ENCODE measurements around the gene IRF4. TPM values are rescaled to one million over a fixed set of nuclear protein-coding genes. Genes with fewer than 3 reads are reported as not detected.

The IRF4 gene
- total and polyA plus RNA-seq, 2 donors (not counting 3 experiments of a cell fraction or from before 2014, with no cell fraction given): not detected

DNA sequence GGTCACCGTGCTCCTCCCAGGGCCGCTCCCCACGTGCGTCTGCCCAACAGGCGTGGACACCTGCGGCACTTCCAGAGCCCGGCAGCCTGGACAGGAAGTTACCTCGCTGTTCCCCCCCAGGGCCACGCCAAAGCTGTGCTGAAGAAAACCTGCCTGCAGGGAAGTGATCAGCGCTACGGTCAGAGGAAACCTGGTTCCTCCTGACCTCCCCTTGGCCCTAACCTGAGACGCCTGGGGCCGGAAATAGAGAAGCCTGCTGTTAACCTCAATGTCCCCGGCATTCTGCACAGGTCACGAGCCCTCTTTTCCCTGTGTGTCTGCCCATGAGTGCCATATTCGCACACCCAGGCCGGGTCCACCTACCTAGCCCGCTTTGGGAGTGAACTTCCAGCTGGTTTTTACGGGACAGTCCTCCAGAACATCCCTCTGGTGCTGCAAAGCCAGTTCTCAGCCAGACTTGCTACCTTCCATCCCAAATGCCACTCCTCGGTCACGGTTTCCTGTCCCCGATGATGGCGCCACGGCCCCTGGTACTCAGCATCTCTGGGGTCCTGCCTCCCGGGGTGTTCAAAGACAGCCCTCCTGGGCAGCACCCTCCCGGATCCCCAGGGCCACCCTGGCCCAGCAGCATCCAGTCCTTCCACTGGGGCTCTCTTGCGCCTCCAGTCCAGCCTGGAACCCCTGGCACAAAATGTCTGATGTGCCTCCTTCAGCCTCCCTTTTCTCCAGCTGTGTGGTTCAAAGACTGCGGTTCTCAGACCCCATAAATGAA, 12.0 kb upstream of the IRF4 start:
- dilution Hi-C loops (cut with MboI; ENCODE audit: extremely low pct_ligation_motif_present, low sequenced_read_pairs) (no loop called here), intact Hi-C loops (cut with micrococcal nuclease) (no loop called here)
- BruUV-seq (replicated peaks): no TSS peak
- H4K20me1 ChIP-seq (replicated peaks; ENCODE audit: control insufficient read depth, extremely low read depth, insufficient read depth, low read length): no peaks in the 10 kb centered on the region
- H3K4me1 ChIP-seq (ENCODE audit: control insufficient read depth, extremely low read depth, insufficient read depth, low read length): no peaks in the 10 kb centered on the region
- no peak overlapping the region for H3K9ac ChIP-seq (replicated peaks; ENCODE audit: extremely low read depth, insufficient read depth, low read length)
- H2AFZ ChIP-seq (ENCODE audit: low read depth, low read length): no peak overlapping the region
- H3K36me3 ChIP-seq (ENCODE audit: control insufficient read depth in 2 of 2, extremely low read depth in 1 of 2, insufficient read depth in 2 of 2, low read length in 2 of 2): no peaks in the 10 kb centered on the region
- no peak overlapping the region for H3K27ac ChIP-seq (ENCODE audit: insufficient read depth, low read depth, low read length)
- no peaks in the 10 kb centered on the region for H3K79me2 ChIP-seq (ENCODE audit: control insufficient read depth, insufficient read depth, low read length)
- peaks cover 0 to 2% of the 10 kb centered on the region in 2 experiments for H3K27me3 ChIP-seq (ENCODE audit: control insufficient read depth in 2 of 2, insufficient read depth in 2 of 2, low read length in 2 of 2)
- ChIA-PET CTCF (no interaction called here), POLR2A (no interaction called here)
- TF ChIP-seq FOS (IDR thresholded peaks at IDR 0.05; ENCODE audit: borderline replicate concordance, insufficient read depth, low read length) (no peak), POLR2AphosphoS5 (IDR thresholded peaks at IDR 0.05; ENCODE audit: insufficient read depth, low read depth, low read length) (no peak), MYC (IDR thresholded peaks at IDR 0.05; ENCODE audit: low read depth, low read length) (no peak), GATA2 (IDR thresholded peaks at IDR 0.05; ENCODE audit: insufficient read depth, insufficient read length, low read depth, low read length) (no peak), POLR2A (IDR thresholded peaks at IDR 0.05; ENCODE audit: low read depth, low read length) (no peak), JUN (IDR thresholded peaks at IDR 0.05; ENCODE audit: borderline replicate concordance, insufficient read depth, insufficient read length, low read depth) (no peak), EZH2 (IDR thresholded peaks at IDR 0.05; ENCODE audit: borderline replicate concordance, low read depth, low read length, severe bottlenecking) (no peak)
- TF ChIP-seq, protein P1, sequence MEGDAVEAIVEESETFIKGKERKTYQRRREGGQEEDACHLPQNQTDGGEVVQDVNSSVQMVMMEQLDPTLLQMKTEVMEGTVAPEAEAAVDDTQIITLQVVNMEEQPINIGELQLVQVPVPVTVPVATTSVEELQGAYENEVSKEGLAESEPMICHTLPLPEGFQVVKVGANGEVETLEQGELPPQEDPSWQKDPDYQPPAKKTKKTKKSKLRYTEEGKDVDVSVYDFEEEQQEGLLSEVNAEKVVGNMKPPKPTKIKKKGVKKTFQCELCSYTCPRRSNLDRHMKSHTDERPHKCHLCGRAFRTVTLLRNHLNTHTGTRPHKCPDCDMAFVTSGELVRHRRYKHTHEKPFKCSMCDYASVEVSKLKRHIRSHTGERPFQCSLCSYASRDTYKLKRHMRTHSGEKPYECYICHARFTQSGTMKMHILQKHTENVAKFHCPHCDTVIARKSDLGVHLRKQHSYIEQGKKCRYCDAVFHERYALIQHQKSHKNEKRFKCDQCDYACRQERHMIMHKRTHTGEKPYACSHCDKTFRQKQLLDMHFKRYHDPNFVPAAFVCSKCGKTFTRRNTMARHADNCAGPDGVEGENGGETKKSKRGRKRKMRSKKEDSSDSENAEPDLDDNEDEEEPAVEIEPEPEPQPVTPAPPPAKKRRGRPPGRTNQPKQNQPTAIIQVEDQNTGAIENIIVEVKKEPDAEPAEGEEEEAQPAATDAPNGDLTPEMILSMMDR (IDR thresholded peaks at IDR 0.05; ENCODE audit: extremely low read depth in 1 of 2, insufficient read depth in 1 of 2, low read depth in 1 of 2, low read length in 2 of 2): no peak
- TF ChIP-seq, protein P2, sequence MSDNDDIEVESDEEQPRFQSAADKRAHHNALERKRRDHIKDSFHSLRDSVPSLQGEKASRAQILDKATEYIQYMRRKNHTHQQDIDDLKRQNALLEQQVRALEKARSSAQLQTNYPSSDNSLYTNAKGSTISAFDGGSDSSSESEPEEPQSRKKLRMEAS (IDR thresholded peaks at IDR 0.05; ENCODE audit: insufficient read depth, insufficient read length): no peak
- no peak for DNase-seq (ENCODE audit: low read depth, low spot score)
- no peak overlapping the region for H3K4me3 ChIP-seq (replicated peaks in 1 of 3; ENCODE audit: insufficient read depth in 1 of 3, low read depth in 1 of 3, low read length in 3 of 3)
- H3K9me1 ChIP-seq (replicated peaks; ENCODE audit: control insufficient read depth, extremely low read depth, insufficient read depth, low read length): no peaks in the 10 kb centered on the region
- H3K4me2 ChIP-seq (ENCODE audit: insufficient read depth, low read length): no peak overlapping the region
- H3K9me3 ChIP-seq (replicated peaks; ENCODE audit: control insufficient read depth, insufficient read depth, low read length): peaks cover 2% of the 10 kb centered on the region
- no peak for FAIRE-seq
